Peyer's patch (tissue), 4 donors: Measurements from ENCODE around the gene ASXL1.

ENCODE experiments used
- POLR2A ChIP-seq, 2 donors: fragments of 450-650 bp; IDR thresholded peaks; one replicate each; pipeline ENCODE4 v1.5.1; 2017; ENCODE audit warnings: antibody characterized with exemption in 2 of 2, mild to moderate bottlenecking in 2 of 2, moderate library complexity in 2 of 2
- TF ChIP-seq, protein P1 (sequence below), 6 experiments: fragments of 450-650 bp in 4 of 6; fragments of 200-600 bp in 2 of 6; sonication (generic) in 1 of 6; IDR thresholded peaks; one replicate each; pipeline ENCODE4 v1.5.1; 2017 to 2019; ENCODE audit warnings: antibody characterized with exemption in 6 of 6, mild to moderate bottlenecking in 3 of 6, moderate library complexity in 1 of 6

DNA sequence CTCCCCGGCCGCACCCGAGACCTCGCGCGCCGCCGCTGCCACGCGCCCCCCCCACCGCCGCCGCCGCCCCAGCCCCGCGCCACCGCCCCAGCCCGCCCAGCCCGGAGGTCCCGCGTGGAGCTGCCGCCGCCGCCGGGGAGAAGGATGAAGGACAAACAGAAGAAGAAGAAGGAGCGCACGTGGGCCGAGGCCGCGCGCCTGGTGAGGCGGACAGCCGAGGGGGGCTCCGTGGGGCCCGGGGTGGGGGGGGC is 426 bp downstream of the ASXL1 start:
- TF ChIP-seq, protein P1, sequence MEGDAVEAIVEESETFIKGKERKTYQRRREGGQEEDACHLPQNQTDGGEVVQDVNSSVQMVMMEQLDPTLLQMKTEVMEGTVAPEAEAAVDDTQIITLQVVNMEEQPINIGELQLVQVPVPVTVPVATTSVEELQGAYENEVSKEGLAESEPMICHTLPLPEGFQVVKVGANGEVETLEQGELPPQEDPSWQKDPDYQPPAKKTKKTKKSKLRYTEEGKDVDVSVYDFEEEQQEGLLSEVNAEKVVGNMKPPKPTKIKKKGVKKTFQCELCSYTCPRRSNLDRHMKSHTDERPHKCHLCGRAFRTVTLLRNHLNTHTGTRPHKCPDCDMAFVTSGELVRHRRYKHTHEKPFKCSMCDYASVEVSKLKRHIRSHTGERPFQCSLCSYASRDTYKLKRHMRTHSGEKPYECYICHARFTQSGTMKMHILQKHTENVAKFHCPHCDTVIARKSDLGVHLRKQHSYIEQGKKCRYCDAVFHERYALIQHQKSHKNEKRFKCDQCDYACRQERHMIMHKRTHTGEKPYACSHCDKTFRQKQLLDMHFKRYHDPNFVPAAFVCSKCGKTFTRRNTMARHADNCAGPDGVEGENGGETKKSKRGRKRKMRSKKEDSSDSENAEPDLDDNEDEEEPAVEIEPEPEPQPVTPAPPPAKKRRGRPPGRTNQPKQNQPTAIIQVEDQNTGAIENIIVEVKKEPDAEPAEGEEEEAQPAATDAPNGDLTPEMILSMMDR (IDR thresholded peaks at IDR 0.05): no peak
- TF ChIP-seq POLR2A (IDR thresholded peaks at IDR 0.05): no peak
